HEK293 (cell line): ENCODE measurements around the gene ZFX.

ENCODE experiments used
- CTCF ChIA-PET: fragments of 350-600 bp; formaldehyde crosslinking; extraction: SDS; loops from one replicate; lab custom pipeline; 2021; ENCODE audit warnings: antibody characterized with exemption; lab: Yijun Ruan, JAX
- POLR2A ChIA-PET: fragments of 300-600 bp; formaldehyde crosslinking; extraction: SDS; loops from one replicate; lab custom pipeline; 2020; ENCODE audit warnings: antibody characterized with exemption, inconsistent platforms; lab: Yijun Ruan, JAX
- H3K27ac ChIP-seq: fragments of 200-500 bp; sonication (Bioruptor generic); 2 replicates; pipeline ENCODE4 v1.5.1; 2014; ENCODE audit warnings: low read depth, low read length, control low read depth, inconsistent platforms; ENCODE audit errors: extremely low read depth
- H3K36me3 ChIP-seq, 2 experiments: fragments of 200-500 bp in 1 of 2; sonication (Bioruptor generic) in 1 of 2; 1 replicate in 1 of 2; 2 replicates in 1 of 2; pipeline ENCODE4 v1.5.1; 2014 to 2017; ENCODE audit warnings: inconsistent platforms in 2 of 2, low read length in 2 of 2; ENCODE audit not compliant: control insufficient read depth in 2 of 2, insufficient read depth in 1 of 2
- H3K4me1 ChIP-seq: fragments of 200-500 bp; sonication (Bioruptor generic); 2 replicates; pipeline ENCODE4 v1.5.1; 2014; ENCODE audit warnings: mild to moderate bottlenecking, low read length, inconsistent platforms; ENCODE audit not compliant: control insufficient read depth, insufficient read depth
- H3K4me3 ChIP-seq: 2 replicates; pipeline ENCODE4 v1.5.1; 2011; ENCODE audit warnings: low read depth, mild to moderate bottlenecking, control low read depth, low read length, moderate library complexity
- H3K9me3 ChIP-seq: fragments of 200-500 bp; sonication (Bioruptor generic); 2 replicates; pipeline ENCODE4 v1.5.1; 2014; ENCODE audit warnings: low read depth, low read length, inconsistent platforms; ENCODE audit not compliant: control insufficient read depth, insufficient read depth
- EGR2 ChIP-seq: fragments of 450-650 bp; formaldehyde crosslinking; IDR thresholded peaks from 2 replicates; pipeline ENCODE4 v1.5.1; 2016; ENCODE audit warnings: low read depth, missing biosample characterization, missing genetic modification characterization
- GLIS1 ChIP-seq: fragments of 450-650 bp; formaldehyde crosslinking; IDR thresholded peaks from 2 replicates; pipeline ENCODE4 v1.5.1; 2016; ENCODE audit warnings: missing biosample characterization, missing genetic modification characterization
- PRDM1 ChIP-seq: fragments of 450-650 bp; formaldehyde crosslinking; IDR thresholded peaks from 2 replicates; pipeline ENCODE4; 2016; ENCODE audit warnings: missing biosample characterization, missing genetic modification characterization
- ZBTB17 ChIP-seq: fragments of 450-650 bp; formaldehyde crosslinking; IDR thresholded peaks from 2 replicates; pipeline ENCODE4 v1.5.1; 2016; ENCODE audit warnings: missing biosample characterization, missing genetic modification characterization
- ZNF140 ChIP-seq: fragments of 450-650 bp; formaldehyde crosslinking; IDR thresholded peaks from 2 replicates; pipeline ENCODE4 v1.5.1; 2016; ENCODE audit warnings: missing biosample characterization, missing genetic modification characterization
- ZNF341 ChIP-seq: fragments of 450-650 bp; formaldehyde crosslinking; IDR thresholded peaks from 2 replicates; pipeline ENCODE4; 2016; ENCODE audit warnings: low read depth, missing biosample characterization, missing genetic modification characterization
- ZNF600 ChIP-seq: fragments of 450-650 bp; formaldehyde crosslinking; IDR thresholded peaks from 2 replicates; pipeline ENCODE4 v1.5.1; 2016; ENCODE audit warnings: missing biosample characterization, missing genetic modification characterization
- ZNF777 ChIP-seq: fragments of 450-650 bp; formaldehyde crosslinking; IDR thresholded peaks from 2 replicates; pipeline ENCODE4 v1.5.1; 2017; ENCODE audit warnings: missing biosample characterization, missing genetic modification characterization, borderline replicate concordance
- TF ChIP-seq, protein P1 (sequence below): fragments of 450-650 bp; formaldehyde crosslinking; IDR thresholded peaks from 2 replicates; pipeline ENCODE4 v1.5.1; 2017; ENCODE audit warnings: missing biosample characterization, missing genetic modification characterization
- TF ChIP-seq, protein P2 (sequence below): fragments of 450-650 bp; formaldehyde crosslinking; IDR thresholded peaks from 2 replicates; pipeline ENCODE4 v1.5.1; 2016; ENCODE audit warnings: missing biosample characterization, missing genetic modification characterization
- TF ChIP-seq, protein P3 (sequence below): fragments of 450-650 bp; formaldehyde crosslinking; IDR thresholded peaks from 2 replicates; pipeline ENCODE4 v1.5.1; 2016; ENCODE audit warnings: missing biosample characterization, missing genetic modification characterization

The ZFX gene

DNA sequence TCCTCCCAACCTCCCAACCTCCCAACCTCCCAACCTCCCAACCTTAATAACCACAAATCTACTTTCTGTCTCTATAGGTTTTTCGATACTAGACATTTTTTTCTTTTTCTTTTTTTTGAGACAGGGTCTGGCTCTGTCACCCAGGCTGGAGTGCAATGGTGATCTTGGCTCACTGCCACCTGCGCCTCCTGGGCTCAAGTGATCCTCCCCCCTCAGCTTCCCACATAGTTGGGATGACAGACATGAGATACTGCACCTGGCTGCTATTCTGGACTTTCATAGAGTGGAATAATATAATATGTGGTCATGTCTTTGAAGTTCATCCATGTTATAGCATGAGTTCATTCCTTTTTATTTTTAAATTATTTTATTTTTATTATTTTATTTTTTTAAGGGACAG lies 39.5 kb upstream of the ZFX start:
- Histone ChIP-seq H3K27ac (no peak overlapping the region), H3K9me3 (no peaks in the 10 kb centered on the region), H3K4me3 (no peak overlapping the region), H3K4me1 (peaks cover 11% of the 10 kb centered on the region; the same call in 1 of the 2 replicates)
- ChIA-PET CTCF (interaction anchor here (0.6 to 1.8 kb wide), 3 partner anchors 11 to 56 kb away, joined by 3 read pairs; no protein-coding TSS in a partner anchor), POLR2A (interaction anchor here (1.0 to 1.3 kb wide), 2 partner anchors 9 to 36 kb away, joined by 3 read pairs; no protein-coding TSS in a partner anchor)
- TF ChIP-seq ZNF600 (tag by site-specific recombination) (peak; percentile 56; the same call in 1 of the 2 replicates), GLIS1 (tag by site-specific recombination) (peak; percentile 63), EGR2 (tag by site-specific recombination) (0 out of 2 replicates have a peak, but pooled peaks have one; percentile 33), ZNF140 (no peak), ZNF341 (tag by site-specific recombination) (peak; percentile 39), ZBTB17 (tag by site-specific recombination) (peak; percentile 25; the same call in 1 of the 2 replicates), PRDM1 (tag by site-specific recombination) (no peak)
- TF ChIP-seq, protein P1, sequence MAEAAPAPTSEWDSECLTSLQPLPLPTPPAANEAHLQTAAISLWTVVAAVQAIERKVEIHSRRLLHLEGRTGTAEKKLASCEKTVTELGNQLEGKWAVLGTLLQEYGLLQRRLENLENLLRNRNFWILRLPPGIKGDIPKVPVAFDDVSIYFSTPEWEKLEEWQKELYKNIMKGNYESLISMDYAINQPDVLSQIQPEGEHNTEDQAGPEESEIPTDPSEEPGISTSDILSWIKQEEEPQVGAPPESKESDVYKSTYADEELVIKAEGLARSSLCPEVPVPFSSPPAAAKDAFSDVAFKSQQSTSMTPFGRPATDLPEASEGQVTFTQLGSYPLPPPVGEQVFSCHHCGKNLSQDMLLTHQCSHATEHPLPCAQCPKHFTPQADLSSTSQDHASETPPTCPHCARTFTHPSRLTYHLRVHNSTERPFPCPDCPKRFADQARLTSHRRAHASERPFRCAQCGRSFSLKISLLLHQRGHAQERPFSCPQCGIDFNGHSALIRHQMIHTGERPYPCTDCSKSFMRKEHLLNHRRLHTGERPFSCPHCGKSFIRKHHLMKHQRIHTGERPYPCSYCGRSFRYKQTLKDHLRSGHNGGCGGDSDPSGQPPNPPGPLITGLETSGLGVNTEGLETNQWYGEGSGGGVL (tag by site-specific recombination): 0 out of 2 replicates have a peak, but pooled peaks have one; percentile 23
- TF ChIP-seq, protein P2, sequence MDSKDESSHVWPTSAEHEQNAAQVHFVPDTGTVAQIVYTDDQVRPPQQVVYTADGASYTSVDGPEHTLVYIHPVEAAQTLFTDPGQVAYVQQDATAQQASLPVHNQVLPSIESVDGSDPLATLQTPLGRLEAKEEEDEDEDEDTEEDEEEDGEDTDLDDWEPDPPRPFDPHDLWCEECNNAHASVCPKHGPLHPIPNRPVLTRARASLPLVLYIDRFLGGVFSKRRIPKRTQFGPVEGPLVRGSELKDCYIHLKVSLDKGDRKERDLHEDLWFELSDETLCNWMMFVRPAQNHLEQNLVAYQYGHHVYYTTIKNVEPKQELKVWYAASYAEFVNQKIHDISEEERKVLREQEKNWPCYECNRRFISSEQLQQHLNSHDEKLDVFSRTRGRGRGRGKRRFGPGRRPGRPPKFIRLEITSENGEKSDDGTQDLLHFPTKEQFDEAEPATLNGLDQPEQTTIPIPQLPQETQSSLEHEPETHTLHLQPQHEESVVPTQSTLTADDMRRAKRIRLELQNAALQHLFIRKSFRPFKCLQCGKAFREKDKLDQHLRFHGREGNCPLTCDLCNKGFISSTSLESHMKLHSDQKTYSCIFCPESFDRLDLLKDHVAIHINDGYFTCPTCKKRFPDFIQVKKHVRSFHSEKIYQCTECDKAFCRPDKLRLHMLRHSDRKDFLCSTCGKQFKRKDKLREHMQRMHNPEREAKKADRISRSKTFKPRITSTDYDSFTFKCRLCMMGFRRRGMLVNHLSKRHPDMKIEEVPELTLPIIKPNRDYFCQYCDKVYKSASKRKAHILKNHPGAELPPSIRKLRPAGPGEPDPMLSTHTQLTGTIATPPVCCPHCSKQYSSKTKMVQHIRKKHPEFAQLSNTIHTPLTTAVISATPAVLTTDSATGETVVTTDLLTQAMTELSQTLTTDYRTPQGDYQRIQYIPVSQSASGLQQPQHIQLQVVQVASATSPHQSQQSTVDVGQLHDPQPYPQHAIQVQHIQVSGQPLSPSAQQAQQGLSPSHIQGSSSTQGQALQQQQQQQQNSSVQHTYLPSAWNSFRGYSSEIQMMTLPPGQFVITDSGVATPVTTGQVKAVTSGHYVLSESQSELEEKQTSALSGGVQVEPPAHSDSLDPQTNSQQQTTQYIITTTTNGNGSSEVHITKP (tag by site-specific recombination): 0 out of 2 replicates have a peak, but pooled peaks have one; percentile 37
- TF ChIP-seq, protein P3, sequence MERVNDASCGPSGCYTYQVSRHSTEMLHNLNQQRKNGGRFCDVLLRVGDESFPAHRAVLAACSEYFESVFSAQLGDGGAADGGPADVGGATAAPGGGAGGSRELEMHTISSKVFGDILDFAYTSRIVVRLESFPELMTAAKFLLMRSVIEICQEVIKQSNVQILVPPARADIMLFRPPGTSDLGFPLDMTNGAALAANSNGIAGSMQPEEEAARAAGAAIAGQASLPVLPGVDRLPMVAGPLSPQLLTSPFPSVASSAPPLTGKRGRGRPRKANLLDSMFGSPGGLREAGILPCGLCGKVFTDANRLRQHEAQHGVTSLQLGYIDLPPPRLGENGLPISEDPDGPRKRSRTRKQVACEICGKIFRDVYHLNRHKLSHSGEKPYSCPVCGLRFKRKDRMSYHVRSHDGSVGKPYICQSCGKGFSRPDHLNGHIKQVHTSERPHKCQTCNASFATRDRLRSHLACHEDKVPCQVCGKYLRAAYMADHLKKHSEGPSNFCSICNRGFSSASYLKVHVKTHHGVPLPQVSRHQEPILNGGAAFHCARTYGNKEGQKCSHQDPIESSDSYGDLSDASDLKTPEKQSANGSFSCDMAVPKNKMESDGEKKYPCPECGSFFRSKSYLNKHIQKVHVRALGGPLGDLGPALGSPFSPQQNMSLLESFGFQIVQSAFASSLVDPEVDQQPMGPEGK (tag by site-specific recombination): peak; percentile 29; the same call in 1 of the 2 replicates
- TF ChIP-seq, all 188 proteins: peak for 8
- H3K36me3 ChIP-seq: no peaks in the 10 kb centered on the region

DNA sequence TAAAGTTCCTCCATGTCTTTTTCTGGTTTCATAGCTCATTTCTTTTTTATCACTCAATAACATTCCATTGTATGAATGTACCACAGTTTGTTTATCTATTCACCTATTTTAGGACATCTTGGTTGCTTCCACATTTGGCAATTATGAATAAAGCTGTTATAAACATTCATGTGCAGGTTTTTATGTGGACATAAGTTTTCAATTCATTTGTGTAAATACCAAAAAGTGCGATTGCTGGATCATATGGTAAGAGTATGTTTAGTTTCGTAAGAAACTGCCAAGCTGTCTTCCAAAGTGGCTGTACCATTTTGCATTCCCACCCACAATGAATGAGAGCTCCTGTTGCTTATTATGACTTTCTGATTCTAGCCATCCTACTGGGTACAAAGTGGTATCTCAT lies 36.3 kb upstream of the ZFX start:
- TF ChIP-seq, protein P2 (tag by site-specific recombination): peak; percentile 68
- TF ChIP-seq ZNF777 (tag by site-specific recombination): no peak
- ChIA-PET CTCF (no interaction called here), POLR2A (no interaction called here)
- Histone ChIP-seq H3K4me3 (no peak overlapping the region), H3K36me3 (no peaks in the 10 kb centered on the region), H3K4me1 (peaks cover 11% of the 10 kb centered on the region), H3K9me3 (no peaks in the 10 kb centered on the region), H3K27ac (no peak overlapping the region)
